Activated naive CD4-positive, alpha-beta T cell treated with anti-CD3 and anti-CD28 coated beads for 36 hours (primary cell): ENCODE results near the gene ZNF346. TPM values are rescaled to one million over a fixed set of nuclear protein-coding genes. Genes with fewer than 3 reads are reported as not detected.

Experiments
- CTCF ChIA-PET: fragments of 350-600 bp; sonication (Branson Sonifier 250); formaldehyde crosslinking; loops from one replicate; lab custom pipeline; 2021; ENCODE audit warnings: antibody characterized with exemption; lab: Charles Lee
- DNase-seq: peaks from one replicate; pipeline ENCODE4 v3.0.0-alpha.2; 2020
- H3K27ac Mint-ChIP-seq: one replicate; pipeline ENCODE4 v1.8.0; 2021; ENCODE audit warnings: mild to moderate bottlenecking, mixed read lengths
- H3K27me3 Mint-ChIP-seq: one replicate; pipeline ENCODE4 v1.8.0; 2021; ENCODE audit warnings: low read depth, mixed read lengths
- H3K36me3 Mint-ChIP-seq: one replicate; pipeline ENCODE4 v1.8.0; 2021; ENCODE audit warnings: low read depth, mixed read lengths
- H3K4me1 Mint-ChIP-seq: one replicate; pipeline ENCODE4 v1.8.0; 2021; ENCODE audit warnings: low read depth, mixed read lengths
- H3K4me3 Mint-ChIP-seq: one replicate; pipeline ENCODE4 v1.8.0; 2021; ENCODE audit warnings: mild to moderate bottlenecking, moderate library complexity, mixed read lengths
- H3K9me3 Mint-ChIP-seq: one replicate; pipeline ENCODE4 v1.8.0; 2021; ENCODE audit warnings: mixed read lengths
- intact Hi-C: fragments of 100-400 bp; cut with micrococcal nuclease; formaldehyde crosslinking; loops from one replicate; pipeline ENCODE4 v1.15.1; 2023
- total RNA-seq, 2 experiments: library from RNA; stranded (reverse); gene quantifications; one replicate each; pipeline ENCODE4 v1.2.3, GENCODE V29; 2021

Gene ZNF346
- total RNA-seq, 2 experiments from 2014 or later, result 13.4 to 15.1 TPM

GRCh38 chr5:177018341-177018740 lies 4.2 kb upstream of the ZNF346 start:
- no peak for DNase-seq
- H3K27me3 Mint-ChIP-seq, result no peaks in the 10 kb centered on the region
- H3K4me3 Mint-ChIP-seq, result no peak overlapping the region
- H3K27ac Mint-ChIP-seq, result no peak overlapping the region
- CTCF ChIA-PET, result no interaction called here
- intact Hi-C loops, result no loop called here
- H3K36me3 Mint-ChIP-seq, result peaks cover 5% of the 10 kb centered on the region
- H3K9me3 Mint-ChIP-seq, result no peaks in the 10 kb centered on the region
- H3K4me1 Mint-ChIP-seq, result peaks cover 14% of the 10 kb centered on the region

GRCh38 chr5:177020033-177020432 lies 2.5 kb upstream of the ZNF346 start:
- Mint-ChIP-seq H3K4me1 (peaks cover 29% of the 10 kb centered on the region), H3K27me3 (no peaks in the 10 kb centered on the region), H3K36me3 (peaks cover 12% of the 10 kb centered on the region), H3K27ac (no peak overlapping the region), H3K9me3 (no peaks in the 10 kb centered on the region), H3K4me3 (no peak overlapping the region)
- intact Hi-C loops, result loop anchor here (5.0 kb wide), 1 partner anchor 478 kb away; no protein-coding TSS in a partner anchor
- no peak for DNase-seq
- CTCF ChIA-PET, result interaction anchor here (0.7 to 1.6 kb wide), 6 partner anchors 15 to 362 kb away, joined by 3 to 15 read pairs (median 4); no protein-coding TSS in a partner anchor

GRCh38 chr5:177023303-177023664 lies 788 bp downstream of the ZNF346 start:
- Mint-ChIP-seq H3K27me3 (no peaks in the 10 kb centered on the region), H3K4me1 (peaks cover 39% of the 10 kb centered on the region), H3K9me3 (no peaks in the 10 kb centered on the region), H3K4me3 (peak overlapping the region; percentile 99), H3K36me3 (peaks cover 24% of the 10 kb centered on the region), H3K27ac (peak overlapping the region; percentile 88)
- intact Hi-C loops, result loop anchor here (2.0 to 5.0 kb wide), 2 partner anchors 374 to 481 kb away; no protein-coding TSS in a partner anchor
- CTCF ChIA-PET, result interaction anchor here (0.9 kb wide), 1 partner anchor 91 kb away, joined by 3 read pairs; no protein-coding TSS in a partner anchor
- no peak for DNase-seq

GRCh38 chr5:177024559-177024958 lies 2.1 kb downstream of the ZNF346 start:
- DNase-seq, result no peak
- CTCF ChIA-PET, result no interaction called here
- no peaks in the 10 kb centered on the region for H3K9me3 Mint-ChIP-seq
- H3K4me3 Mint-ChIP-seq, result peak overlapping the region; percentile 8
- peaks cover 32% of the 10 kb centered on the region for H3K36me3 Mint-ChIP-seq
- H3K4me1 Mint-ChIP-seq, result peaks cover 39% of the 10 kb centered on the region
- intact Hi-C loops, result loop anchor here (5.0 kb wide), 1 partner anchor 482 kb away; no protein-coding TSS in a partner anchor
- no peaks in the 10 kb centered on the region for H3K27me3 Mint-ChIP-seq
- H3K27ac Mint-ChIP-seq, result no peak overlapping the region

- Mint-ChIP-seq H3K4me3 (no peak overlapping the region), H3K4me1 (peaks cover 37% of the 10 kb centered on the region), H3K27ac (no peak overlapping the region), H3K36me3 (peaks cover 35% of the 10 kb centered on the region), H3K9me3 (no peaks in the 10 kb centered on the region), H3K27me3 (no peaks in the 10 kb centered on the region)
- DNase-seq, result no peak
- intact Hi-C loops, result no loop called here
- CTCF ChIA-PET, result no interaction called here
Measured at GRCh38 chr5:177025101-177025601, 2.7 kb downstream of the ZNF346 start.

GRCh38 chr5:177027665-177028064 lies 5.2 kb downstream of the ZNF346 start:
- Mint-ChIP-seq H3K36me3 (peaks cover 42% of the 10 kb centered on the region), H3K27ac (no peak overlapping the region), H3K4me1 (peaks cover 34% of the 10 kb centered on the region), H3K4me3 (no peak overlapping the region), H3K27me3 (no peaks in the 10 kb centered on the region), H3K9me3 (peaks cover 5% of the 10 kb centered on the region)
- intact Hi-C loops, result no loop called here
- DNase-seq, result no peak
- CTCF ChIA-PET, result interaction anchor here (0.6 to 0.7 kb wide), 2 partner anchors 17 to 367 kb away, joined by 3 read pairs; no protein-coding TSS in a partner anchor

GRCh38 chr5:177029498-177029897 lies 7.0 kb downstream of the ZNF346 start:
- DNase-seq, result no peak
- peaks cover 29% of the 10 kb centered on the region for H3K4me1 Mint-ChIP-seq
- CTCF ChIA-PET, result interaction anchor here (1.1 kb wide), 1 partner anchor 42 kb away, joined by 5 read pairs; no protein-coding TSS in a partner anchor
- H3K9me3 Mint-ChIP-seq, result peaks cover 5% of the 10 kb centered on the region
- H3K27ac Mint-ChIP-seq, result no peak overlapping the region
- intact Hi-C loops, result no loop called here
- peaks cover 39% of the 10 kb centered on the region for H3K36me3 Mint-ChIP-seq
- no peak overlapping the region for H3K4me3 Mint-ChIP-seq
- no peaks in the 10 kb centered on the region for H3K27me3 Mint-ChIP-seq

GRCh38 chr5:177035976-177036375 lies 13.5 kb downstream of the ZNF346 start:
- peaks cover 13% of the 10 kb centered on the region for H3K36me3 Mint-ChIP-seq
- intact Hi-C loops, result no loop called here
- no peak for DNase-seq
- H3K4me1 Mint-ChIP-seq, result peaks cover 24% of the 10 kb centered on the region
- no peak overlapping the region for H3K27ac Mint-ChIP-seq
- H3K27me3 Mint-ChIP-seq, result no peaks in the 10 kb centered on the region
- peaks cover 5% of the 10 kb centered on the region for H3K9me3 Mint-ChIP-seq
- no peak overlapping the region for H3K4me3 Mint-ChIP-seq
- CTCF ChIA-PET, result no interaction called here

GRCh38 chr5:177036443-177036842 lies 13.9 kb downstream of the ZNF346 start:
- Mint-ChIP-seq H3K4me1 (peaks cover 20% of the 10 kb centered on the region), H3K27me3 (no peaks in the 10 kb centered on the region), H3K27ac (no peak overlapping the region), H3K4me3 (no peak overlapping the region), H3K9me3 (peaks cover 2% of the 10 kb centered on the region), H3K36me3 (peaks cover 10% of the 10 kb centered on the region)
- CTCF ChIA-PET, result no interaction called here
- intact Hi-C loops, result no loop called here
- no peak for DNase-seq

GRCh38 chr5:177036921-177037320 lies 14.4 kb downstream of the ZNF346 start:
- H3K36me3 Mint-ChIP-seq, result peaks cover 11% of the 10 kb centered on the region
- CTCF ChIA-PET, result interaction anchor here (1.1 kb wide), 1 partner anchor 35 kb away, joined by 3 read pairs; no protein-coding TSS in a partner anchor
- intact Hi-C loops, result no loop called here

GRCh38 chr5:177040814-177041420 lies 18.4 kb downstream of the ZNF346 start:
- Mint-ChIP-seq H3K36me3 (peaks cover 19% of the 10 kb centered on the region), H3K9me3 (no peaks in the 10 kb centered on the region), H3K4me3 (no peak overlapping the region), H3K4me1 (peaks cover 9% of the 10 kb centered on the region), H3K27me3 (no peaks in the 10 kb centered on the region), H3K27ac (no peak overlapping the region)
- intact Hi-C loops, result no loop called here
- CTCF ChIA-PET, result no interaction called here
- no peak for DNase-seq

More at GRCh38 chr5:177036921-177037320, 14.4 kb downstream of the ZNF346 start:
- no peak overlapping the region for H3K27ac Mint-ChIP-seq
- H3K9me3 Mint-ChIP-seq, result no peaks in the 10 kb centered on the region
- H3K4me1 Mint-ChIP-seq, result peaks cover 18% of the 10 kb centered on the region
- H3K27me3 Mint-ChIP-seq, result no peaks in the 10 kb centered on the region
- no peak for DNase-seq
- H3K4me3 Mint-ChIP-seq, result no peak overlapping the region

GRCh38 chr5:177041936-177042335 lies 19.4 kb downstream of the ZNF346 start:
- peaks cover 3% of the 10 kb centered on the region for H3K4me1 Mint-ChIP-seq
- H3K27ac Mint-ChIP-seq, result no peak overlapping the region
- no peak for DNase-seq
- CTCF ChIA-PET, result no interaction called here
- intact Hi-C loops, result no loop called here
- H3K36me3 Mint-ChIP-seq, result peaks cover 16% of the 10 kb centered on the region
- no peaks in the 10 kb centered on the region for H3K9me3 Mint-ChIP-seq
- no peaks in the 10 kb centered on the region for H3K27me3 Mint-ChIP-seq
- H3K4me3 Mint-ChIP-seq, result no peak overlapping the region

- CTCF ChIA-PET, result interaction anchor here (1.1 kb wide), 1 partner anchor 26 kb away, joined by 4 read pairs; no protein-coding TSS in a partner anchor
- H3K4me1 Mint-ChIP-seq, result peaks cover 3% of the 10 kb centered on the region
- intact Hi-C loops, result no loop called here
- no peak for DNase-seq
- no peaks in the 10 kb centered on the region for H3K9me3 Mint-ChIP-seq
- H3K36me3 Mint-ChIP-seq, result peaks cover 18% of the 10 kb centered on the region
- H3K4me3 Mint-ChIP-seq, result no peak overlapping the region
- no peaks in the 10 kb centered on the region for H3K27me3 Mint-ChIP-seq
- H3K27ac Mint-ChIP-seq, result no peak overlapping the region
Measured at GRCh38 chr5:177043114-177043513, 20.6 kb downstream of the ZNF346 start.
